COLO668 (cell line): ENCODE data around the gene BRSK2.

Experiments used
- DNase-seq: peaks from one replicate; lab custom pipeline; 2025; ENCODE audit not compliant: unreplicated experiment; lab: John Stamatoyannopoulos, UW

The BRSK2 gene

GRCh38 chr11:1450344-1450875 lies 60.7 kb downstream of the BRSK2 start:
- DNase-seq = no peak

- no peak for DNase-seq
Measured at GRCh38 chr11:1450949-1451710, 61.4 kb downstream of the BRSK2 start.

GRCh38 chr11:1451781-1452470 lies 62.2 kb downstream of the BRSK2 start:
- no peak for DNase-seq

GRCh38 chr11:1452744-1453143 lies 63.0 kb downstream of the BRSK2 start:
- no peak for DNase-seq

- DNase-seq = no peak
Measured at GRCh38 chr11:1453611-1454034, 63.9 kb downstream of the BRSK2 start.

GRCh38 chr11:1454576-1454975 lies 64.8 kb downstream of the BRSK2 start:
- no peak for DNase-seq

GRCh38 chr11:1455032-1455762 lies 65.5 kb downstream of the BRSK2 start:
- DNase-seq = no peak

- no peak for DNase-seq
Measured at GRCh38 chr11:1455763-1456060, 66.0 kb downstream of the BRSK2 start.

GRCh38 chr11:1456176-1456575 lies 66.4 kb downstream of the BRSK2 start:
- no peak for DNase-seq

- no peak for DNase-seq
Measured at GRCh38 chr11:1456596-1457325, 67.0 kb downstream of the BRSK2 start.

- no peak for DNase-seq
Measured at GRCh38 chr11:1457326-1457680, 67.6 kb downstream of the BRSK2 start.

GRCh38 chr11:1457856-1458255 lies 68.1 kb downstream of the BRSK2 start:
- DNase-seq = no peak

- peak; percentile 71 for DNase-seq
Measured at GRCh38 chr11:1458340-1459218, 68.8 kb downstream of the BRSK2 start.

- no peak for DNase-seq
Measured at GRCh38 chr11:1459219-1459575, 69.5 kb downstream of the BRSK2 start.

- DNase-seq = no peak
Measured at GRCh38 chr11:1459764-1460395, 70.1 kb downstream of the BRSK2 start.

GRCh38 chr11:1460396-1460985 lies 70.8 kb downstream of the BRSK2 start:
- DNase-seq = no peak

- no peak for DNase-seq
Measured at GRCh38 chr11:1460986-1461825, 71.5 kb downstream of the BRSK2 start.

GRCh38 chr11:1461826-1462697 lies 72.3 kb downstream of the BRSK2 start:
- DNase-seq = no peak
